RWPE2 (cell line): ENCODE results near the gene TKT.

Source experiments
- ATAC-seq: fragments of 200-7000 bp; cut with Tn5 transposase; 3 replicates; pipeline ENCODE4 v1.9.1; 2021; ENCODE audit warnings: low read depth
- DNase-seq: peaks from one replicate; pipeline ENCODE4 v3.0.0-alpha.2; 2020; ENCODE audit warnings: low spot score
- H3K27ac ChIP-seq: fragments of 450-650 bp; 2 replicates; pipeline ENCODE4 v1.5.1; 2017; ENCODE audit warnings: mild to moderate bottlenecking; ENCODE audit not compliant: poor library complexity, severe bottlenecking
- H3K27me3 ChIP-seq: fragments of 250-450 bp; sonication (Bioruptor Pico); 2 replicates; pipeline ENCODE4 v1.5.1; 2021; ENCODE audit warnings: mild to moderate bottlenecking, moderate library complexity; ENCODE audit not compliant: insufficient read depth, poor library complexity, severe bottlenecking
- H3K36me3 ChIP-seq: fragments of 250-450 bp; sonication (Bioruptor Pico); 2 replicates; pipeline ENCODE4 v1.5.1; 2020; ENCODE audit warnings: low read depth, mild to moderate bottlenecking, moderate library complexity
- H3K4me1 ChIP-seq: fragments of 250-450 bp; sonication (Bioruptor Pico); 2 replicates; pipeline ENCODE4 v1.5.1; 2021; ENCODE audit warnings: mild to moderate bottlenecking, moderate library complexity; ENCODE audit not compliant: insufficient read depth, poor library complexity, severe bottlenecking
- H3K4me3 ChIP-seq: fragments of 250-450 bp; sonication (Bioruptor Pico); 2 replicates; pipeline ENCODE4 v1.5.1; 2021; ENCODE audit warnings: mild to moderate bottlenecking, moderate library complexity; ENCODE audit not compliant: severe bottlenecking
- H3K9me3 ChIP-seq: fragments of 250-450 bp; sonication (Bioruptor Pico); 2 replicates; pipeline ENCODE4 v1.5.1; 2021; ENCODE audit warnings: mild to moderate bottlenecking, moderate library complexity; ENCODE audit not compliant: severe bottlenecking
- CTCF ChIP-seq: fragments of 450-650 bp; IDR thresholded peaks from one replicate; pipeline ENCODE4 v1.5.1; 2017; ENCODE audit warnings: mild to moderate bottlenecking, moderate library complexity; ENCODE audit not compliant: poor library complexity, severe bottlenecking

TKT gene

DNA sequence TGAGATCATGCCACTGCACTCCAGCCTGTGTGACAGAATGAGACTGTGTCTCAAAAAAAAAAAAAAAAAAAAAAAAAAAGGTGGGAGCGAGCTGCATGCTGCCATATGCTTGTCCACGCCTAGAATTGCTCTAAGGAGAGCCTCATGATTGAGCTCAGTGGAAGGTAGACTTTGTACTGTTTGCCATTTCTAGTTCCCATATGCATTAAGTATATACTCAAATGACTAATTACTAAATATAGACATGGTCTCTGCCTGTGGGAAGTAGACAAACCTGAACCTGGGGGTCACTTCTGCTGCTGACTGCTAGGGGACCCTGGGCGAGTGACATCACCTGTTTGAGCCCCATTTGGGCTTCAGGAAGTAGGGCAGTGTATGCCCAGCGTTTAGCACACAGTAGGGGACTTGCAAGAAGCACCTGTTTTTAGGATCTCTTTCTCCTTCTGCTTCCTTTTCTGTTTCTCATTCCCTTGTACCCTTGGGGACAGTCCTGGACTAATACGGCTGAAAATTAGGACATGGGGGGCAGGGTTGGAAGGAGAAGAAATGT lies 67.6 kb downstream of the TKT start:
- peaks cover 32% of the 10 kb centered on the region for H3K36me3 ChIP-seq

DNA sequence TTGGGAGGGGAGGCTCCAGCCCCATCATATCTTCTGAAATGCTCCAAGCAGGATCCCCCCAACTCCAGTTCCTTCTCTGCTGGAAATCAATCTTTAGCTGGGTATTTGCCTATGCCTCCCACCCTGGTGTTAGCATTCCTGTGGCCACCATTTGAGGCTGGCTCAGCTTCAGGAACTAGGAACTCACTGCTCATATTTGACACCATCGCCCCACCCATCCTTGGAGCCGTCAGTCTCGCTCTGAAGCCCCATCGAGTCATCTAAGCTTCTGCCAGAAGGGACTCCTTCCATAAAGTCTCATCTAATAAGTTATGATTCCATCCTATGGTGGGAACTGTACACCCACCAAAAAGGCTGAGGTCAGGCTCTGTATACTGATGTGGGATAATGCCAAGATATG lies 68.4 kb downstream of the TKT start:
- peaks cover 39% of the 10 kb centered on the region for H3K36me3 ChIP-seq
- no peak for ATAC-seq
- H3K4me1 ChIP-seq = peaks cover 3% of the 10 kb centered on the region
- no peaks in the 10 kb centered on the region for H3K9me3 ChIP-seq
- no peak for TF ChIP-seq CTCF
- no peak overlapping the region for H3K27ac ChIP-seq
- DNase-seq = no peak
- no peak overlapping the region for H3K4me3 ChIP-seq
- H3K27me3 ChIP-seq = no peaks in the 10 kb centered on the region

More for the DNA sequence above, 67.6 kb downstream of the TKT start:
- ATAC-seq (no peak), DNase-seq (no peak)
- Histone ChIP-seq H3K9me3 (no peaks in the 10 kb centered on the region), H3K27me3 (no peaks in the 10 kb centered on the region), H3K27ac (no peak overlapping the region), H3K4me3 (no peak overlapping the region), H3K4me1 (peaks cover 6% of the 10 kb centered on the region)
- TF ChIP-seq CTCF = no peak

DNA sequence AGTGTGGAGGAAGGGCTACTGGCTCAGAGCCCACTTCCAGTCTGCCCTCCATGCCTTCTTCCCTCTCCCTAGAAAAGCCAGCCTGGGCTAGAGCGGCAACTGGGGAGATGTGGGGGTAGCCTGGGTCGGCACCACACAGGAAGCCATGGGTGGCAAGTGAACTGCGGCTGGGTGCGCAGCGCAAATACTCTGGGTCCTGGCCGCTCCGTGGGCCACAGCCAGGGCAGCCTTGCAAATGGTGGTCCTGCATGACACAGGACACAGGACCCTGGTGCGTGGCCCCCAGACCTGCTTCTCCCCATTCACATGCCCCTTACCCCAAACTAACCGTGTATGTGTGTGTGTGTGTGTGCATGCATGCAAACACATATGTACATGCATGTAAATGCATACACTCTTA lies 69.1 kb downstream of the TKT start:
- H3K36me3 ChIP-seq = peaks cover 36% of the 10 kb centered on the region

GRCh38 chr3:53185761-53186465 lies 69.9 kb downstream of the TKT start:
- peaks cover 32% of the 10 kb centered on the region for H3K36me3 ChIP-seq
- no peak overlapping the region for H3K4me3 ChIP-seq
- no peaks in the 10 kb centered on the region for H3K4me1 ChIP-seq
- ATAC-seq (no peak), DNase-seq (no peak)
- no peak for TF ChIP-seq CTCF
- H3K27me3 ChIP-seq = no peaks in the 10 kb centered on the region
- H3K9me3 ChIP-seq = no peaks in the 10 kb centered on the region
- no peak overlapping the region for H3K27ac ChIP-seq

More for the DNA sequence above, 69.1 kb downstream of the TKT start:
- ATAC-seq (no peak), DNase-seq (no peak)
- Histone ChIP-seq H3K9me3 (no peaks in the 10 kb centered on the region), H3K27me3 (no peaks in the 10 kb centered on the region), H3K4me3 (no peak overlapping the region), H3K27ac (no peak overlapping the region), H3K4me1 (no peaks in the 10 kb centered on the region)
- no peak for TF ChIP-seq CTCF

GRCh38 chr3:53184701-53185100 lies 71.1 kb downstream of the TKT start:
- no peak for DNase-seq
- no peak for ATAC-seq
- H3K4me1 ChIP-seq = no peaks in the 10 kb centered on the region
- no peaks in the 10 kb centered on the region for H3K9me3 ChIP-seq
- no peak overlapping the region for H3K27ac ChIP-seq
- no peak overlapping the region for H3K4me3 ChIP-seq
- no peaks in the 10 kb centered on the region for H3K27me3 ChIP-seq
- peaks cover 38% of the 10 kb centered on the region for H3K36me3 ChIP-seq
- no peak for TF ChIP-seq CTCF
